Adrenal gland (tissue), 5 donors: ENCODE measurements around the gene TEDC1.

Experiments used
- CTCF ChIP-seq, 6 experiments: fragments of 450-650 bp in 4 of 6; fragments of 200-600 bp in 2 of 6; sonication (generic) in 1 of 6; IDR thresholded peaks; 1 replicate in 5 of 6; 2 replicates in 1 of 6; pipeline versions ENCODE4 v1.5.1 to v1.8.0; 2016 to 2021; ENCODE audit warnings: antibody characterized with exemption in 6 of 6, mild to moderate bottlenecking in 2 of 6, moderate library complexity in 1 of 6
- POLR2A ChIP-seq, 2 donors: fragments of 450-650 bp; IDR thresholded peaks; one replicate each; pipeline ENCODE4 v1.6.1; 2017; ENCODE audit warnings: antibody characterized with exemption in 2 of 2, mild to moderate bottlenecking in 2 of 2, moderate library complexity in 1 of 2
- donor health status: DM: no; HTN: no; CAD: no.

GRCh38 chr14:105458010-105458409 lies 33.0 kb upstream of the TEDC1 start:
- no peak for TF ChIP-seq POLR2A (IDR thresholded peaks at IDR 0.05)
- TF ChIP-seq CTCF (IDR thresholded peaks at IDR 0.05) = no peak
